ENCODE measurements around the gene CSPG4. TPM values are rescaled to one million over a fixed set of nuclear protein-coding genes. Genes with fewer than 3 reads are reported as not detected.

Gene CSPG4
- total RNA-seq, 6 experiments from 2014 or later = 0.12 to 0.29 (median 0.20) TPM

- Histone ChIP-seq H3K4me3 (peak overlapping the region; percentile 9 to 32 (median 17)), H3K9me3 (no peaks in the 10 kb centered on the region), H3K27me3 (no peaks in the 10 kb centered on the region), H3K36me3 (no peaks in the 10 kb centered on the region), H3K4me1 (peaks cover 0 to 38% (median 18%) of the 10 kb centered on the region in 4 donors), H3K27ac (peak overlapping the region; percentile 16 to 57 (median 33))
- TF ChIP-seq POLR2A (IDR thresholded peaks at IDR 0.05) (no peak), CTCF (IDR thresholded peaks at IDR 0.05) (no peak)
- ATAC-seq = peak; percentile 9 to 65 (median 36)
- 33% methylated on average over 6 of the region's 9 CpGs for WGBS (ENCODE audit: insufficient coverage, low coverage, low lambda C conversion rate, missing lambda C conversion rate)
- intact Hi-C loops (cut with DNase I) = no loop called here
- DNase-seq = peak; percentile 73 to 90 (median 77)
Measured at GRCh38 chr15:75650908-75651809, 61.5 kb downstream of the CSPG4 start.

- H3K4me1 ChIP-seq = peaks cover 0 to 41% (median 18%) of the 10 kb centered on the region in 4 donors
- intact Hi-C loops (cut with DNase I) = no loop called here
- no peak for TF ChIP-seq POLR2A (IDR thresholded peaks at IDR 0.05)
- no peak for TF ChIP-seq CTCF (IDR thresholded peaks at IDR 0.05)
- no peaks in the 10 kb centered on the region for H3K36me3 ChIP-seq
- 96% methylated on average over 12 of the region's 18 CpGs for WGBS (ENCODE audit: insufficient coverage, low coverage, low lambda C conversion rate, missing lambda C conversion rate)
- H3K27me3 ChIP-seq = no peaks in the 10 kb centered on the region
- H3K27ac ChIP-seq = no peak overlapping the region
- no peak for ATAC-seq
- no peak for DNase-seq
- no peaks in the 10 kb centered on the region for H3K9me3 ChIP-seq
- H3K4me3 ChIP-seq = peak overlapping the region in 1 of 3 donors; percentile 32
Measured at GRCh38 chr15:75649848-75650247, 62.8 kb downstream of the CSPG4 start.

GRCh38 chr15:75649045-75649761 is 63.4 kb downstream of the CSPG4 start:
- intact Hi-C loops (cut with DNase I) = no loop called here
- peak overlapping the region in 1 of 3 donors; percentile 85 for H3K27ac ChIP-seq
- DNase-seq (no peak), ATAC-seq (no peak)
- H3K27me3 ChIP-seq = no peaks in the 10 kb centered on the region
- TF ChIP-seq CTCF (IDR thresholded peaks at IDR 0.05) (no peak), POLR2A (IDR thresholded peaks at IDR 0.05) (no peak)
- H3K36me3 ChIP-seq = no peaks in the 10 kb centered on the region
- H3K9me3 ChIP-seq = no peaks in the 10 kb centered on the region
- 63% methylated on average over 3 of the region's 19 CpGs for WGBS (ENCODE audit: insufficient coverage, low coverage, low lambda C conversion rate, missing lambda C conversion rate)
- peaks cover 0 to 41% (median 18%) of the 10 kb centered on the region in 4 donors for H3K4me1 ChIP-seq
- peak overlapping the region; percentile 65 to 94 (median 92) for H3K4me3 ChIP-seq

- DNase-seq (peak in 2 of 3 donors; percentile 53 to 72), ATAC-seq (peak; percentile 13 to 44 (median 38))
- no peaks in the 10 kb centered on the region for H3K36me3 ChIP-seq
- no peaks in the 10 kb centered on the region for H3K27me3 ChIP-seq
- intact Hi-C loops (cut with DNase I) = no loop called here
- TF ChIP-seq POLR2A (IDR thresholded peaks at IDR 0.05) (no peak), CTCF (IDR thresholded peaks at IDR 0.05) (no peak)
- whole genome bisulfite sequencing (ENCODE audit: insufficient coverage, low coverage, low lambda C conversion rate, missing lambda C conversion rate) = 2% methylated on average over 24 of the region's 34 CpGs
- peak overlapping the region; percentile 65 to 94 (median 92) for H3K4me3 ChIP-seq
- H3K4me1 ChIP-seq = peaks cover 0 to 41% (median 18%) of the 10 kb centered on the region in 4 donors
- no peaks in the 10 kb centered on the region for H3K9me3 ChIP-seq
- peak overlapping the region; percentile 85 to 98 (median 96) for H3K27ac ChIP-seq
Measured at GRCh38 chr15:75648156-75649000, 64.3 kb downstream of the CSPG4 start.

Data from right lobe of liver (tissue), 6 donors.